Endothelial cell (in vitro differentiated cells): Measurements from ENCODE around the gene FAM227A. TPM values are rescaled to one million over a fixed set of nuclear protein-coding genes. Genes with fewer than 3 reads are reported as not detected.
"Not testable (repeated sequence)": the region's sequence is repeated elsewhere in the genome, so short reads cannot be mapped to it uniquely, and the experiment has no call there.

Experiments used
- DNase-seq: peaks from one replicate; pipeline ENCODE4 v3.0.0; 2021; ENCODE audit warnings: low spot score
- H3K27ac Mint-ChIP-seq: one replicate; pipeline ENCODE4 v1.8.0; 2021; ENCODE audit warnings: mixed read lengths, inconsistent platforms; ENCODE audit not compliant: unreplicated experiment
- H3K27me3 Mint-ChIP-seq: one replicate; pipeline ENCODE4 v1.8.0; 2021; ENCODE audit warnings: mild to moderate bottlenecking, moderate library complexity, mixed read lengths, inconsistent platforms; ENCODE audit not compliant: unreplicated experiment
- H3K36me3 Mint-ChIP-seq: one replicate; pipeline ENCODE4 v1.8.0; 2021; ENCODE audit warnings: mild to moderate bottlenecking, low read depth, mixed read lengths, inconsistent platforms; ENCODE audit not compliant: unreplicated experiment
- H3K4me1 Mint-ChIP-seq: one replicate; pipeline ENCODE4 v1.8.0; 2021; ENCODE audit warnings: mild to moderate bottlenecking, mixed read lengths, inconsistent platforms; ENCODE audit not compliant: unreplicated experiment
- H3K4me3 Mint-ChIP-seq: one replicate; pipeline ENCODE4 v1.8.0; 2021; ENCODE audit warnings: mild to moderate bottlenecking, mixed read lengths, inconsistent platforms; ENCODE audit not compliant: unreplicated experiment
- H3K9me3 Mint-ChIP-seq: one replicate; pipeline ENCODE4 v1.8.0; 2021; ENCODE audit warnings: mixed read lengths, inconsistent platforms; ENCODE audit not compliant: unreplicated experiment
- CTCF ChIP-seq: fragments of 200-600 bp; sonication (generic); IDR thresholded peaks from one replicate; pipeline ENCODE4 v1.5.0; 2021; ENCODE audit warnings: antibody characterized with exemption; ENCODE audit not compliant: unreplicated experiment
- total RNA-seq: library from RNA; stranded (reverse); fragmentation: NEBNext Ultra II Directional; extraction: Animal tissue kit (Norgen Biotek cat#: 25700); gene quantifications from one replicate; pipeline ENCODE4 v1.2.1, GENCODE V29; 2021; ENCODE audit not compliant: unreplicated experiment

The FAM227A gene
- total RNA-seq, 1 donor from 2014 or later, result 2.5 TPM

GRCh38 chr22:38607680-38608079 lies 48.5 kb downstream of the FAM227A start:
- no peak for DNase-seq
- Mint-ChIP-seq H3K36me3 (no peaks in the 10 kb centered on the region), H3K9me3 (no peaks in the 10 kb centered on the region), H3K27ac (no peak overlapping the region), H3K4me1 (no peaks in the 10 kb centered on the region), H3K27me3 (peaks cover 4% of the 10 kb centered on the region), H3K4me3 (no peak overlapping the region)
- no peak for TF ChIP-seq CTCF

- Mint-ChIP-seq H3K27ac (no peak overlapping the region), H3K9me3 (no peaks in the 10 kb centered on the region), H3K27me3 (no peaks in the 10 kb centered on the region), H3K36me3 (no peaks in the 10 kb centered on the region), H3K4me3 (no peak overlapping the region), H3K4me1 (no peaks in the 10 kb centered on the region)
- TF ChIP-seq CTCF, result no peak
- no peak for DNase-seq
These were observed 54.0 kb downstream of the FAM227A start for GRCh38 chr22:38602166-38602565.

GRCh38 chr22:38601221-38601764 lies 54.9 kb downstream of the FAM227A start:
- no peak for DNase-seq
- no peaks in the 10 kb centered on the region for H3K9me3 Mint-ChIP-seq
- TF ChIP-seq CTCF, result no peak
- H3K36me3 Mint-ChIP-seq, result no peaks in the 10 kb centered on the region
- H3K27ac Mint-ChIP-seq, result no peak overlapping the region
- H3K4me3 Mint-ChIP-seq, result no peak overlapping the region
- H3K27me3 Mint-ChIP-seq, result no peaks in the 10 kb centered on the region
- H3K4me1 Mint-ChIP-seq, result no peaks in the 10 kb centered on the region

GRCh38 chr22:38599466-38599865 lies 56.7 kb downstream of the FAM227A start:
- Mint-ChIP-seq H3K4me1 (no peaks in the 10 kb centered on the region), H3K36me3 (no peaks in the 10 kb centered on the region), H3K27ac (no peak overlapping the region), H3K9me3 (no peaks in the 10 kb centered on the region), H3K4me3 (peak overlapping the region; percentile 27), H3K27me3 (no peaks in the 10 kb centered on the region)
- no peak for TF ChIP-seq CTCF
- no peak for DNase-seq

- H3K4me3 Mint-ChIP-seq, H3K27ac Mint-ChIP-seq, H3K4me1 Mint-ChIP-seq, H3K36me3 Mint-ChIP-seq, DNase-seq, H3K27me3 Mint-ChIP-seq, H3K9me3 Mint-ChIP-seq: not testable (repeated sequence)
These were observed 73.3 kb downstream of the FAM227A start for GRCh38 chr22:38582923-38583322.

GRCh38 chr22:38578505-38578904 lies 77.7 kb downstream of the FAM227A start:
- DNase-seq, result no peak
- Mint-ChIP-seq H3K9me3 (no peaks in the 10 kb centered on the region), H3K27me3 (no peaks in the 10 kb centered on the region), H3K4me1 (no peaks in the 10 kb centered on the region), H3K4me3 (no peak overlapping the region), H3K36me3 (no peaks in the 10 kb centered on the region), H3K27ac (no peak overlapping the region)
- no peak for TF ChIP-seq CTCF
